Right lobe of liver (tissue), 6 donors: Measurements from ENCODE around the gene CAMSAP2. TPM values are rescaled to one million over a fixed set of nuclear protein-coding genes. Genes with fewer than 3 reads are reported as not detected.

ENCODE experiments used
- ATAC-seq, 4 donors: fragments of 200-7000 bp; cut with Tn5 transposase; one replicate each; pipeline ENCODE4 v1.9.1; 2020; ENCODE audit warnings: mild to moderate bottlenecking in 4 of 4, moderate library complexity in 4 of 4
- DNase-seq, 3 donors: peaks; one replicate each; pipeline ENCODE4 v3.0.0-alpha.2; 2020
- H3K27ac ChIP-seq, 3 donors: fragments of 200-600 bp; one replicate each; pipeline ENCODE4 v1.8.0; 2022
- H3K27me3 ChIP-seq, 2 donors: fragments of 200-600 bp; one replicate each; pipeline ENCODE4 v1.8.0; 2022
- H3K36me3 ChIP-seq, 4 donors: fragments of 200-600 bp; sonication (generic) in 1 of 4; one replicate each; pipeline versions ENCODE4 v1.5.1 to v1.8.0; 2017 to 2022; ENCODE audit warnings: control low read depth in 1 of 4
- H3K4me1 ChIP-seq, 4 donors: fragments of 200-600 bp; sonication (generic) in 1 of 4; one replicate each; pipeline versions ENCODE4 v1.5.1 to v1.8.0; 2017 to 2022; ENCODE audit warnings: control low read depth in 1 of 4
- H3K4me3 ChIP-seq, 3 donors: fragments of 200-600 bp; one replicate each; pipeline ENCODE4 v1.8.0; 2022
- H3K9me3 ChIP-seq, 4 donors: fragments of 200-600 bp; sonication (generic) in 1 of 4; one replicate each; pipeline versions ENCODE4 v1.5.1 to v1.8.0; 2017 to 2022; ENCODE audit warnings: control low read depth in 1 of 4
- POLR2A ChIP-seq: fragments of 450-650 bp; IDR thresholded peaks from one replicate; pipeline ENCODE4 v1.6.1; 2017; ENCODE audit warnings: antibody characterized with exemption, mild to moderate bottlenecking
- WGBS: methylation state at CpG from one replicate; pipeline ENCODE4 v1.1.6; 2018; ENCODE audit warnings: low coverage, low lambda C conversion rate; ENCODE audit not compliant: insufficient coverage; ENCODE audit errors: missing lambda C conversion rate; 5-methylcytosine and 5-hydroxymethylcytosine counted together
- intact Hi-C, 2 donors: fragments of 100-400 bp; cut with DNase I; formaldehyde crosslinking; loops; one replicate each; pipeline versions ENCODE4 v1.11.2 to v1.14.1; 2022
- long read RNA-seq: library from polyadenylated mRNA; unstranded; transcript quantifications from one replicate; pipeline ENCODE4 v2.0.0, GENCODE V29; 2019
- total RNA-seq, 6 experiments: library from RNA; depleted of rRNA in 2 of 6; stranded (reverse); fragments of >200 nt in 2 of 6; fragmentation: NEBNext Ultra II Directional in 3 of 6; extraction: Animal tissue kit (Norgen Biotek cat#: 25700) in 3 of 6; gene quantifications; one replicate each; pipeline versions ENCODE4 v1.1.0 to v1.2.4, GENCODE V29; 2016 to 2023
- TF ChIP-seq, protein P1 (sequence below), 4 donors: fragments of 200-600 bp in 3 of 4; fragments of 450-650 bp in 1 of 4; IDR thresholded peaks; one replicate each; pipeline versions ENCODE4 v1.5.1 to v1.8.0; 2016 to 2022; ENCODE audit warnings: antibody characterized with exemption in 4 of 4, mild to moderate bottlenecking in 2 of 4
- donor health status: DM: no; HTN: yes; CAD: no.
- donor health status: DM: no; HTN: no; CAD: no.
- donor health status: DM: no; HTN: no; CAD: no.
- donor health status: DM: no; HTN: yes; CAD: no.
- donor health status: DM: no; HTN: yes; CAD: no.

Gene CAMSAP2, protein sequence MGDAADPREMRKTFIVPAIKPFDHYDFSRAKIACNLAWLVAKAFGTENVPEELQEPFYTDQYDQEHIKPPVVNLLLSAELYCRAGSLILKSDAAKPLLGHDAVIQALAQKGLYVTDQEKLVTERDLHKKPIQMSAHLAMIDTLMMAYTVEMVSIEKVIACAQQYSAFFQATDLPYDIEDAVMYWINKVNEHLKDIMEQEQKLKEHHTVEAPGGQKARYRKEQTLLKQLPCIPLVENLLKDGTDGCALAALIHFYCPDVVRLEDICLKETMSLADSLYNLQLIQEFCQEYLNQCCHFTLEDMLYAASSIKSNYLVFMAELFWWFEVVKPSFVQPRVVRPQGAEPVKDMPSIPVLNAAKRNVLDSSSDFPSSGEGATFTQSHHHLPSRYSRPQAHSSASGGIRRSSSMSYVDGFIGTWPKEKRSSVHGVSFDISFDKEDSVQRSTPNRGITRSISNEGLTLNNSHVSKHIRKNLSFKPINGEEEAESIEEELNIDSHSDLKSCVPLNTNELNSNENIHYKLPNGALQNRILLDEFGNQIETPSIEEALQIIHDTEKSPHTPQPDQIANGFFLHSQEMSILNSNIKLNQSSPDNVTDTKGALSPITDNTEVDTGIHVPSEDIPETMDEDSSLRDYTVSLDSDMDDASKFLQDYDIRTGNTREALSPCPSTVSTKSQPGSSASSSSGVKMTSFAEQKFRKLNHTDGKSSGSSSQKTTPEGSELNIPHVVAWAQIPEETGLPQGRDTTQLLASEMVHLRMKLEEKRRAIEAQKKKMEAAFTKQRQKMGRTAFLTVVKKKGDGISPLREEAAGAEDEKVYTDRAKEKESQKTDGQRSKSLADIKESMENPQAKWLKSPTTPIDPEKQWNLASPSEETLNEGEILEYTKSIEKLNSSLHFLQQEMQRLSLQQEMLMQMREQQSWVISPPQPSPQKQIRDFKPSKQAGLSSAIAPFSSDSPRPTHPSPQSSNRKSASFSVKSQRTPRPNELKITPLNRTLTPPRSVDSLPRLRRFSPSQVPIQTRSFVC (N-terminal part only)
- 10 to 100 TPM in 1 of 6 experiments, 1 to 10 TPM in 5; 4.0 to 12.5 (median 8.0) TPM for total RNA-seq
- long read RNA-seq = 0 reads

DNA sequence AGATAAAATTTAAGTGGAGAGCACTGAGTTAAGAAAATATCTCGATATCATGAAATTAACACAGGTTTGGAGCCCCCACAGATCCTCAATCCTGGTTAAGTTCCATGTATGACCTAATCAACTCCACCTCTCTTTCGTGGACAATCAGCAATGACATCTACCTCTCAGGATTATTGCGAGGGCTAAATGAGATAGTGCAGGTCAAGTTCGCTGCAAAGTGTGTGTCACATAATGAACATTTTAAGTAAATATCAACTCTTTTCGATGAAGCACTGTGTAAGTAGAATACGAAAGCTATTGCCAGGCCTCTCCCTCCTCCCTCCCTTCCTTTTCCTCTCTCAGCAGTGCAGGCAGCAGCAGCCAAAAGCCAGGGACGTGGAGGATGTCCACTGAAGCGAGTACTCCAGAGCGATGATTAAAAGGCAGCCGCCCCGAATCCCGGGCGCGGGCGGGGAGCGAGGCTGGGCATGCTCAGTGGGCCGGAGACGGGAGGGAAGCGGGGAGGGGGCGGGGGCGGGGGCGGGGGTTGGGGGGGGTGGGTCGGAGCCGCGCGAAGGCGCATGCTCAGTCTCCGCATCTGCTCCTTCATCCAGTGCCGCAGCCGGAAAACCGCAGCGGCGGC is at the start of gene CAMSAP2:
Gene CAMSAP2, plus strand, starts transcription at position 567 of the 622 bp plus-strand sequence. CDS start 935 bp downstream, outside the sequence.
- no peaks in the 10 kb centered on the region for H3K9me3 ChIP-seq
- intact Hi-C loops = no loop called here
- peak within 1 kb of the TSS; percentile 84 to 85 (median 85) for H3K4me3 ChIP-seq
- peaks cover 0 to 24% (median 0%) of the 10 kb centered on the region in 4 donors for H3K4me1 ChIP-seq
- H3K27ac ChIP-seq = peak within 1 kb of the TSS; percentile 94 to 99 (median 95)
- 2% methylated on average over 19 of the region's 33 CpGs for WGBS
- ATAC-seq (peak; percentile 87 to 92 (median 89)), DNase-seq (peak; percentile 87 to 91 (median 87))
- TF ChIP-seq, protein P1, sequence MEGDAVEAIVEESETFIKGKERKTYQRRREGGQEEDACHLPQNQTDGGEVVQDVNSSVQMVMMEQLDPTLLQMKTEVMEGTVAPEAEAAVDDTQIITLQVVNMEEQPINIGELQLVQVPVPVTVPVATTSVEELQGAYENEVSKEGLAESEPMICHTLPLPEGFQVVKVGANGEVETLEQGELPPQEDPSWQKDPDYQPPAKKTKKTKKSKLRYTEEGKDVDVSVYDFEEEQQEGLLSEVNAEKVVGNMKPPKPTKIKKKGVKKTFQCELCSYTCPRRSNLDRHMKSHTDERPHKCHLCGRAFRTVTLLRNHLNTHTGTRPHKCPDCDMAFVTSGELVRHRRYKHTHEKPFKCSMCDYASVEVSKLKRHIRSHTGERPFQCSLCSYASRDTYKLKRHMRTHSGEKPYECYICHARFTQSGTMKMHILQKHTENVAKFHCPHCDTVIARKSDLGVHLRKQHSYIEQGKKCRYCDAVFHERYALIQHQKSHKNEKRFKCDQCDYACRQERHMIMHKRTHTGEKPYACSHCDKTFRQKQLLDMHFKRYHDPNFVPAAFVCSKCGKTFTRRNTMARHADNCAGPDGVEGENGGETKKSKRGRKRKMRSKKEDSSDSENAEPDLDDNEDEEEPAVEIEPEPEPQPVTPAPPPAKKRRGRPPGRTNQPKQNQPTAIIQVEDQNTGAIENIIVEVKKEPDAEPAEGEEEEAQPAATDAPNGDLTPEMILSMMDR (IDR thresholded peaks at IDR 0.05) = no peak
- no peak for TF ChIP-seq POLR2A
- H3K36me3 ChIP-seq = no peaks in the 10 kb centered on the region
- no peaks in the 10 kb centered on the region for H3K27me3 ChIP-seq

DNA sequence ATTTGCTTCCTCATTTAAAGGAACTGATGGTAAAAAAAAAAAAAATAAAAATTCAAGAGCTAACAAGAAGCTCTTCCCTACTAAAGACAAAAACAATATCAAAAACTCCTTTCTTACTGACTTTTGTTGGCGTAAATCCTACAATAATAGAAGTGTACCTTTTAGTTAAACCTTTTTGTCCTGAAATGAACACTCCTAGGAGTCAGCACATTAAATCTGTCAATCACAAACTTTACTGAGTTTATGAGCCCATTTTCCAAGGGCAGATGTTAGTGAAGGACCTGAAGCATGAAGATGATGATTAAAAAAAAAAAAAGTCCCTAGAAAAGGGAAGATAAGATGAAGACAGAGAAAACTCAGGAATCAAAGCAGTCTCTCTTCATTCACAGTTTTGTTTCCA is 46.4 kb upstream of the CAMSAP2 start:
- no peaks in the 10 kb centered on the region for H3K9me3 ChIP-seq
- DNase-seq (no peak), ATAC-seq (no peak)
- H3K27me3 ChIP-seq = no peaks in the 10 kb centered on the region
- no peaks in the 10 kb centered on the region for H3K4me1 ChIP-seq
- no peaks in the 10 kb centered on the region for H3K36me3 ChIP-seq
- WGBS = 78% methylated on average over 1 of the region's 1 CpG
- H3K4me3 ChIP-seq = no peak overlapping the region
- no peak for TF ChIP-seq POLR2A
- TF ChIP-seq, protein P1 (IDR thresholded peaks at IDR 0.05) = no peak
- H3K27ac ChIP-seq = no peak overlapping the region
- intact Hi-C loops = no loop called here

DNA sequence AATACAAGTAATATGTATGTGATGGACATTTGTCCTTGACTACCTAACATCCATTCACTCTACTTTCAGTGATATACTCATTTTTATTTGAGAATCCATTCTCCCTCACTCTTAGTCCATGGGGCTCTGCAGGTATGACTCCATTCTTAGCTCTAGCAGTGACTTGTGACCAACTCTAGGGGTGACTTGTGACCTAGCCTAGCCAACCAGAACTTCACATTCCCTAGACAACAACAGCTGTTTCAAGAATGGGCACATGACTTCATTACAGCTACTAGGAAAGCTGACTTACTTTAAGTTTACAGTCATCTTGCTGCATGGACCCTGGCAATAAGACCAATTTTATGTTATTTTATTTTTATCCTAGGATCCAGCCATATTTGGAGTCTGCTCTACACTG is 45.4 kb upstream of the CAMSAP2 start:
- DNase-seq = no peak
- intact Hi-C loops = no loop called here
- TF ChIP-seq, protein P1 (IDR thresholded peaks at IDR 0.05) = no peak
- TF ChIP-seq POLR2A = no peak
- no peaks in the 10 kb centered on the region for H3K9me3 ChIP-seq
- H3K4me3 ChIP-seq = no peak overlapping the region
- no peak for ATAC-seq
- H3K36me3 ChIP-seq = no peaks in the 10 kb centered on the region
- no peak overlapping the region for H3K27ac ChIP-seq
- no peaks in the 10 kb centered on the region for H3K4me1 ChIP-seq
- no peaks in the 10 kb centered on the region for H3K27me3 ChIP-seq

DNA sequence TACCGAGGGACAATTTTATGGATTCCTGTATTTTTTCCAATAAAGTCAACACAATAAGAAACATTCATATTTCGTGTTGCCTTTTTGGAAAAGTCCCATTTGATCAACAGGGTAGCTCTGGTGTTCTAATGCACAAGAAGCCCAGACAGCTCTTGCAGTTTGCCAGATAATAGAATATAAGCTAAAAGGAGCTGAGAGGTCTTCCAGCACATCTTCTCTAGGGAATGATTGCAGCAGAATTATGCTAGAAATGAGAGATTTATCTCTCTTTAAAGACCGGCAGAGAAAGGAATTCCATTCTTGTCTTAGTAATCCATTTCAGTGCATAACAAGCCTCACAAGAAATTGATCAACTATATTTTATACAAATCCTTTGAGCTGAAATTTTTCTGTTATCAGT is 44.0 kb upstream of the CAMSAP2 start:
- Histone ChIP-seq H3K9me3 (no peaks in the 10 kb centered on the region), H3K27ac (no peak overlapping the region), H3K36me3 (no peaks in the 10 kb centered on the region), H3K4me3 (no peak overlapping the region), H3K27me3 (no peaks in the 10 kb centered on the region), H3K4me1 (no peaks in the 10 kb centered on the region)
- intact Hi-C loops = no loop called here
- 52% methylated on average over 3 of the region's 3 CpGs for WGBS
- ATAC-seq (no peak), DNase-seq (no peak)
- TF ChIP-seq, protein P1 (IDR thresholded peaks at IDR 0.05) = no peak
- no peak for TF ChIP-seq POLR2A
